Measurements from ENCODE around the gene RIPOR3.
A peak's percentile ranks its signal among the peaks of the same experiment; 100 is the strongest.

RIPOR3 gene

GRCh38 chr20:50690650-50691572, at the start of gene RIPOR3:
Gene RIPOR3 (minus strand): TSS chr20:50691542. CDS start chr20:50691128, 414 bp downstream.
- DNase-seq: no peak

- no peak for DNase-seq
Measured at GRCh38 chr20:50737352-50737751, 46.0 kb upstream of the RIPOR3 start.

- DNase-seq: no peak
Measured at GRCh38 chr20:50735813-50736212, 44.5 kb upstream of the RIPOR3 start.

- DNase-seq: no peak
Measured at GRCh38 chr20:50734730-50735679, 43.7 kb upstream of the RIPOR3 start.

- DNase-seq: no peak
Measured at GRCh38 chr20:50733644-50734349, 42.5 kb upstream of the RIPOR3 start.

- peak; percentile 43 for DNase-seq
Measured at GRCh38 chr20:50731930-50732690, 40.8 kb upstream of the RIPOR3 start.

GRCh38 chr20:50731055-50731929, 40.0 kb upstream of the RIPOR3 start, which contains the start of gene PARD6B:
Gene PARD6B (plus strand): TSS chr20:50731580. CDS start chr20:50731787, 207 bp downstream.
- DNase-seq: peak; percentile 99

GRCh38 chr20:50730765-50731054, 39.4 kb upstream of the RIPOR3 start:
- DNase-seq: no peak

GRCh38 chr20:50729901-50730764, 38.8 kb upstream of the RIPOR3 start:
- peak; percentile 73 for DNase-seq

- peak; percentile 55 for DNase-seq
Measured at GRCh38 chr20:50728981-50729874, 37.9 kb upstream of the RIPOR3 start.

- DNase-seq: no peak
Measured at GRCh38 chr20:50728486-50728980, 37.2 kb upstream of the RIPOR3 start.

GRCh38 chr20:50727792-50728485, 36.6 kb upstream of the RIPOR3 start:
- DNase-seq: no peak

GRCh38 chr20:50726955-50727791, 35.8 kb upstream of the RIPOR3 start:
- DNase-seq: no peak

- DNase-seq: no peak
Measured at GRCh38 chr20:50725724-50726005, 34.3 kb upstream of the RIPOR3 start.

GRCh38 chr20:50724851-50725723, 33.7 kb upstream of the RIPOR3 start:
- DNase-seq: no peak

- no peak for DNase-seq
Measured at GRCh38 chr20:50724112-50724725, 32.9 kb upstream of the RIPOR3 start.

All from NCI-H510A treated with DMSO at 0.1 percent for 48 hours (cell line).